WTC11 (cell line): ENCODE measurements around the gene SAP30BP. TPM values are rescaled to one million over a fixed set of nuclear protein-coding genes. Genes with fewer than 3 reads are reported as not detected.

Experiments used
- ATAC-seq: fragments of 200-7000 bp; cut with Tn5 transposase; 2 replicates; pipeline ENCODE4 v1.10.0; 2021; ENCODE audit warnings: mild to moderate bottlenecking, moderate library complexity
- CTCF ChIA-PET: fragments of 300-600 bp; sonication (Branson Sonifier 250); formaldehyde crosslinking; loops from one replicate; lab custom pipeline; 2021; ENCODE audit warnings: antibody characterized with exemption; lab: Charles Lee
- POLR2A ChIA-PET: fragments of 350-600 bp; sonication (Branson Sonifier 250); formaldehyde crosslinking; loops from one replicate; lab custom pipeline; 2021; ENCODE audit warnings: antibody characterized with exemption; lab: Charles Lee
- DNase-seq: peaks from one replicate; pipeline ENCODE4 v3.0.0; 2021; ENCODE audit warnings: low spot score
- H3K27ac Mint-ChIP-seq: 2 replicates; pipeline ENCODE4 v1.8.0; 2021; ENCODE audit warnings: mixed read lengths
- H3K27me3 Mint-ChIP-seq: 2 replicates; pipeline ENCODE4 v1.8.0; 2021; ENCODE audit warnings: low read depth, mild to moderate bottlenecking, moderate library complexity, mixed read lengths
- H3K36me3 Mint-ChIP-seq: 2 replicates; pipeline ENCODE4 v1.8.0; 2021; ENCODE audit warnings: mixed read lengths
- H3K4me1 Mint-ChIP-seq: 2 replicates; pipeline ENCODE4 v1.8.0; 2022; ENCODE audit warnings: mixed read lengths
- H3K4me3 Mint-ChIP-seq: 2 replicates; pipeline ENCODE4 v1.8.0; 2021; ENCODE audit warnings: mild to moderate bottlenecking, moderate library complexity, mixed read lengths
- H3K9me3 Mint-ChIP-seq: 2 replicates; pipeline ENCODE4 v1.8.0; 2021; ENCODE audit warnings: mixed read lengths
- ATF3 ChIP-seq: sonication (generic); formaldehyde crosslinking; conservative IDR thresholded peaks from 2 replicates; pipeline ENCODE4 v1.8.1; 2022; ENCODE audit warnings: mild to moderate bottlenecking, missing genetic modification reagents
- CBFB ChIP-seq: sonication (generic); formaldehyde crosslinking; IDR thresholded peaks from 2 replicates; pipeline ENCODE4 v1.8.1; 2022; ENCODE audit warnings: mild to moderate bottlenecking, low read depth, missing genetic modification reagents
- CDX4 ChIP-seq: fragments of 250-450 bp; sonication (Bioruptor Pico); IDR thresholded peaks from 2 replicates; pipeline ENCODE4 v1.9.0; 2021; ENCODE audit warnings: moderate library complexity, mild to moderate bottlenecking, inconsistent platforms, borderline replicate concordance
- CREM ChIP-seq: sonication (generic); formaldehyde crosslinking; IDR thresholded peaks from 2 replicates; pipeline ENCODE4 v1.8.1; 2022; ENCODE audit warnings: mild to moderate bottlenecking, missing genetic modification reagents, moderate library complexity
- E2F4 ChIP-seq: sonication (generic); formaldehyde crosslinking; IDR thresholded peaks from 2 replicates; pipeline ENCODE4 v1.8.1; 2022; ENCODE audit warnings: low read depth, mild to moderate bottlenecking, moderate library complexity, missing genetic modification reagents, borderline replicate concordance
- ERG ChIP-seq: fragments of 250-450 bp; sonication (Bioruptor Pico); IDR thresholded peaks from 2 replicates; pipeline ENCODE4 v1.8.0; 2021; ENCODE audit warnings: mild to moderate bottlenecking
- FOXJ3 ChIP-seq: sonication (generic); formaldehyde crosslinking; IDR thresholded peaks from 2 replicates; pipeline ENCODE4 v1.9.0; 2021; ENCODE audit warnings: missing genetic modification reagents, mild to moderate bottlenecking, borderline replicate concordance
- JAZF1 ChIP-seq: fragments of 250-450 bp; sonication (Bioruptor Pico); IDR thresholded peaks from 2 replicates; pipeline ENCODE4 v1.9.0; 2021; ENCODE audit warnings: moderate library complexity, mild to moderate bottlenecking, inconsistent platforms
- MAX ChIP-seq: sonication (generic); formaldehyde crosslinking; IDR thresholded peaks from 2 replicates; pipeline ENCODE4 v1.8.0; 2022; ENCODE audit warnings: mild to moderate bottlenecking, missing genetic modification reagents
- NFE2L1 ChIP-seq: sonication (generic); formaldehyde crosslinking; IDR thresholded peaks from 2 replicates; pipeline ENCODE4 v1.8.1; 2023; ENCODE audit warnings: missing genetic modification reagents
- NR1H2 ChIP-seq: sonication (generic); formaldehyde crosslinking; IDR thresholded peaks from 2 replicates; pipeline ENCODE4 v1.9.0; 2021; ENCODE audit warnings: mild to moderate bottlenecking, moderate library complexity, missing genetic modification reagents
- NR2C2 ChIP-seq: sonication (generic); formaldehyde crosslinking; IDR thresholded peaks from 2 replicates; pipeline ENCODE4 v1.8.0; 2022; ENCODE audit warnings: mild to moderate bottlenecking, missing genetic modification reagents
- TCF7 ChIP-seq: sonication (generic); formaldehyde crosslinking; IDR thresholded peaks from 2 replicates; pipeline ENCODE4 v1.8.0; 2022; ENCODE audit warnings: mild to moderate bottlenecking, low read depth, missing genetic modification reagents, moderate library complexity
- TEAD1 ChIP-seq: sonication (generic); formaldehyde crosslinking; IDR thresholded peaks from 2 replicates; pipeline ENCODE4 v1.8.0; 2022; ENCODE audit warnings: mild to moderate bottlenecking, missing genetic modification reagents
- ZNF232 ChIP-seq: sonication (generic); formaldehyde crosslinking; IDR thresholded peaks from 2 replicates; pipeline ENCODE4 v1.8.0; 2022; ENCODE audit warnings: mild to moderate bottlenecking, missing genetic modification reagents
- ZNF281 ChIP-seq: sonication (generic); formaldehyde crosslinking; IDR thresholded peaks from 2 replicates; pipeline ENCODE4 v1.8.0; 2023; ENCODE audit warnings: mild to moderate bottlenecking, missing genetic modification reagents
- ZNF423 ChIP-seq: fragments of 250-450 bp; sonication (Bioruptor Pico); IDR thresholded peaks from 2 replicates; pipeline ENCODE4 v2.1.2; 2022; ENCODE audit warnings: mild to moderate bottlenecking, moderate library complexity
- ZNF425 ChIP-seq: fragments of 250-450 bp; sonication (Bioruptor Pico); conservative IDR thresholded peaks from 2 replicates; pipeline ENCODE4 v1.9.0; 2021; ENCODE audit warnings: mild to moderate bottlenecking
- ZNF512 ChIP-seq: sonication (generic); formaldehyde crosslinking; IDR thresholded peaks from 2 replicates; pipeline ENCODE4 v1.8.1; 2022; ENCODE audit warnings: missing genetic modification reagents, borderline replicate concordance
- total RNA-seq: library from RNA; stranded (reverse); gene quantifications from 3 replicates; pipeline ENCODE4 v1.2.3, GENCODE V29; 2021

The SAP30BP gene
- total RNA-seq, 1 experiment from 2014 or later = 86.8 TPM

- DNase-seq (no peak), ATAC-seq (no peak)
- CTCF ChIA-PET = interaction anchor here (0.9 to 5.5 kb wide), 11 partner anchors 13 to 92 kb away, joined by 3 to 28 read pairs (median 9); partner anchors contain the start of genes GALK1, ITGB4 and SMIM5
- POLR2A ChIA-PET = no interaction called here
- no peaks in the 10 kb centered on the region for H3K27me3 Mint-ChIP-seq
- H3K4me1 Mint-ChIP-seq = peaks cover 16% of the 10 kb centered on the region
- no peak for TF ChIP-seq ZNF425 (CRISPR knock-in tag)
- TF ChIP-seq ZNF512 (CRISPR knock-in tag) = no peak
- TF ChIP-seq NR1H2 (CRISPR knock-in tag) = no peak
- TF ChIP-seq E2F4 (CRISPR knock-in tag) = no peak
- TF ChIP-seq TEAD1 = no peak
- TF ChIP-seq CREM = no peak
- no peak for TF ChIP-seq NR2C2 (CRISPR knock-in tag)
- TF ChIP-seq JAZF1 = no peak
- TF ChIP-seq CDX4 (CRISPR knock-in tag) = no peak
- no peak for TF ChIP-seq NFE2L1
- no peak for TF ChIP-seq FOXJ3 (CRISPR knock-in tag)
- no peak for TF ChIP-seq ERG
- TF ChIP-seq ATF3 (CRISPR knock-in tag) = no peak
- TF ChIP-seq CBFB (CRISPR knock-in tag) = no peak
- no peak for TF ChIP-seq ZNF232
- TF ChIP-seq ZNF281 = no peak
- no peak for TF ChIP-seq ZNF423 (CRISPR knock-in tag)
- TF ChIP-seq MAX = no peak
- no peak for TF ChIP-seq TCF7 (CRISPR knock-in tag)
- H3K27ac Mint-ChIP-seq = no peak overlapping the region
- peaks cover 15% of the 10 kb centered on the region; the same call in 1 of the 2 replicates for H3K36me3 Mint-ChIP-seq
- H3K4me3 Mint-ChIP-seq = no peak overlapping the region
- H3K9me3 Mint-ChIP-seq = no peaks in the 10 kb centered on the region
Observed at GRCh38 chr17:75692976-75693375, 25.8 kb downstream of the SAP30BP start.
